Transverse colon (tissue), 3 donors: Measurements from ENCODE around the gene OTUB1.

Experiments
- CTCF ChIP-seq, 5 experiments: fragments of 200-600 bp in 3 of 5; fragments of 450-650 bp in 2 of 5; sonication (generic) in 3 of 5; IDR thresholded peaks; 1 replicate in 2 of 5; 2 replicates in 3 of 5; pipeline ENCODE4 v1.5.1; 2016 to 2017; ENCODE audit warnings: antibody characterized with exemption in 5 of 5, inconsistent platforms in 3 of 5, mild to moderate bottlenecking in 2 of 5, moderate library complexity in 1 of 5
- POLR2A ChIP-seq: fragments of 450-650 bp; IDR thresholded peaks from one replicate; pipeline ENCODE4 v1.6.1; 2016; ENCODE audit warnings: antibody characterized with exemption, mild to moderate bottlenecking, moderate library complexity

GRCh38 chr11:63945477-63946163, 40.6 kb upstream of the OTUB1 start:
- TF ChIP-seq POLR2A (no peak), CTCF (IDR thresholded peaks at IDR 0.05) (peak; percentile 72 to 93 (median 73))
